Heart left ventricle (tissue), 16 donors: Measurements from ENCODE around the gene TMEM126B. TPM values are rescaled to one million over a fixed set of nuclear protein-coding genes. Genes with fewer than 3 reads are reported as not detected.
"Not testable (repeated sequence)": the region's sequence is repeated elsewhere in the genome, so short reads cannot be mapped to it uniquely, and the experiment has no call there.

Source experiments
- ATAC-seq, 4 donors: fragments of 200-7000 bp; cut with Tn5 transposase; one replicate each; pipeline ENCODE4 v1.9.1; 2020 to 2022; ENCODE audit warnings: moderate library complexity in 4 of 4, mild to moderate bottlenecking in 3 of 4, moderate number of reproducible peaks in 1 of 4
- DNase-seq, 5 donors: peaks; one replicate each; pipeline ENCODE4 v3.0.0-alpha.2; 2020
- H3K27ac ChIP-seq, 12 donors: fragments of 200-600 bp; sonication (generic) in 4 of 12; one replicate each; pipeline versions ENCODE4 v1.5.0 to v1.8.0; 2016 to 2022; ENCODE audit warnings: mild to moderate bottlenecking in 2 of 12
- H3K27me3 ChIP-seq, 9 donors: fragments of 200-600 bp; sonication (generic) in 2 of 9; one replicate each; pipeline versions ENCODE4 v1.5.1 to v1.8.0; 2016 to 2022; ENCODE audit warnings: mild to moderate bottlenecking in 3 of 9
- H3K36me3 ChIP-seq, 9 donors: fragments of 200-600 bp; sonication (generic) in 2 of 9; one replicate each; pipeline versions ENCODE4 v1.5.0 to v1.8.0; 2018 to 2022; ENCODE audit warnings: mild to moderate bottlenecking in 2 of 9
- H3K4me1 ChIP-seq, 12 donors: fragments of 200-600 bp; sonication (generic) in 4 of 12; one replicate each; pipeline versions ENCODE4 v1.5.0 to v1.8.0; 2016 to 2022; ENCODE audit warnings: mild to moderate bottlenecking in 3 of 12
- H3K4me3 ChIP-seq, 12 donors: fragments of 200-600 bp; sonication (generic) in 4 of 12; one replicate each; pipeline versions ENCODE4 v1.5.0 to v1.8.0; 2017 to 2022; ENCODE audit warnings: mild to moderate bottlenecking in 9 of 12, moderate library complexity in 4 of 12
- H3K9me3 ChIP-seq, 12 donors: fragments of 200-600 bp; sonication (generic) in 4 of 12; one replicate each; pipeline versions ENCODE4 v1.5.0 to v1.8.0; 2016 to 2022; ENCODE audit warnings: mild to moderate bottlenecking in 1 of 12
- POLR2A ChIP-seq, 2 donors: fragments of 450-650 bp; IDR thresholded peaks; one replicate each; pipeline ENCODE4 v1.6.1; 2017; ENCODE audit warnings: antibody characterized with exemption in 2 of 2, mild to moderate bottlenecking in 2 of 2, moderate library complexity in 2 of 2
- WGBS, 4 donors: extraction: QIAGEN DNeasy Blood & Tissue Kit in 2 of 4; methylation state at CpG; one replicate each; pipeline versions ENCODE4 v1.1.5 to v1.1.7; 2013 to 2018; 5-methylcytosine and 5-hydroxymethylcytosine counted together
- intact Hi-C, 10 donors: fragments of 100-400 bp; cut with DNase I; formaldehyde crosslinking; loops; one replicate each; pipeline versions ENCODE4 v1.11.1 to v1.14.2; 2022
- polyA plus RNA-seq, 2 donors: library from polyadenylated mRNA; stranded (reverse); fragments of 200-250 nt; gene quantifications; one replicate each; pipeline ENCODE4 v1.2.3, GENCODE V29; 2013
- total RNA-seq, 9 donors: library from RNA; depleted of rRNA in 2 of 9; stranded (reverse); fragments of >200 nt in 2 of 9; fragmentation: NEBNext Ultra II Directional in 3 of 9; extraction: Animal tissue kit (Norgen Biotek cat#: 25700) in 3 of 9; gene quantifications; one replicate each; pipeline versions ENCODE4 v1.1.0 to v1.2.4, GENCODE V29; 2016 to 2023
- TF ChIP-seq, protein P1 (sequence below), 12 donors: fragments of 200-600 bp; sonication (generic) in 4 of 12; IDR thresholded peaks; one replicate each; pipeline versions ENCODE4 v1.5.0 to v1.8.0; 2018 to 2022; ENCODE audit warnings: antibody characterized with exemption in 12 of 12, mild to moderate bottlenecking in 5 of 12
- donor health status: ischemic (EF 13 %, LVEDD 7.1; RV severe dilation, severe dysfunction).
- donor health status: healthy with polysubstance abuse.
- donor health status: DM: no; HTN: yes; CAD: no.
- donor health status: DM: no; HTN: no; CAD: no.
- donor health status: ischemic (EF 25% LVEDD 6.9; RV normal size, moderate dysfunction).
- donor health status: ischemic (EF 25% LVEDD 5.7; RV mildly dilated, moderate dysfunction).
- donor health status: healthy.
- donor health status: DM: yes; HTN: yes; CAD: no.
- donor health status: ischemic (EF 35%, LVEDD 5.7; RV mildly dilated, moderate dysfunction).
- donor health status: nonischemic (EF 11% LVEDD 7.7; RV severe dilation, severe dysfunction).
- donor health status: DM: yes; HTN: yes; CAD: no.
- donor health status: PGD.
- donor health status: ischemic (EF 29% LVEDD 5.4; RV normal size, mild dysfunction).
- donor health status: nonischemic (EF 23%, LVEDD 6.1; RV moderate dilation, normal function).

Gene TMEM126B
- total and polyA plus RNA-seq, 11 donors, result 42.7 to 129 (median 52.4) TPM

DNA sequence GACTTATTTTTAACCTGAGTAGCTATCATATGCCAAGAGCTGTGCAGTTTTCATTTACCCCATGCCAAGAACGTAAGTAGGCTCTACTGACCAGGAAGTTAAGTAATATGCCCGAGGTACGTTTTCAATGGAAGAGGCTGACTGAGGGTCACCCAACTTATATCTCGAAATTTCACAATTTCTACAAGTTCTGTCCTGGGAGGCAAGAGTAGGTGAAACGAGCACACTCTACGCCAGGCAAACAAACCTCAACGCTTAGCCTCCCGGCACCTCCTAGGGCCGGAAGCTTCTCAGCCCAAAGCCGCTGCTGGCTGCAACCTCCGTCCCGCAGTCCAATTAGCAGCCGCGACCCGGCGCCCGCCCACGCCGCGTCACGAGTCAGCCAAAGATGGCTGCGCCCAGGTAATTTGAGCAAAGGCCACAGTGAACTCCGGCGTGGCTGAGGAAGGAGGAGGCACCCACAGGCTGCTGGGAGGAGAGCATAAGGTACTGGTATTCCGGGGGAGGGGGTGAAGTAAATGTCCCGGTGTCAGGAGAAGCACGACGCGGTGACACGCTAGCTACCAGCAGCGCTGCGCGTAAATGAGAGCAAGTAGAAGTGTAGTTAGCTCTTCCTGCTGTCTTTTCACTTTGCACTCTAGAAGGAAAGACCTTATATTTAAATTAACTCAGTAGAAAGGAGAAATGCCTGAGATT lies 19.4 kb downstream of the TMEM126B start, which contains the start of gene TMEM126A:
TMEM126A (plus strand) TSS at position 364 of the 696 bp plus-strand sequence. CDS start 2,289 bp downstream, outside the sequence.
- H3K4me3 ChIP-seq, result peak within 1 kb of the TSS; percentile 54 to 90 (median 71)
- WGBS, 4 donors, result 0% methylated on average over 26 to 33 of the region's 33 CpGs
- peak; percentile 14 to 67 for TF ChIP-seq POLR2A (IDR thresholded peaks at IDR 0.05)
- TF ChIP-seq, protein P1, sequence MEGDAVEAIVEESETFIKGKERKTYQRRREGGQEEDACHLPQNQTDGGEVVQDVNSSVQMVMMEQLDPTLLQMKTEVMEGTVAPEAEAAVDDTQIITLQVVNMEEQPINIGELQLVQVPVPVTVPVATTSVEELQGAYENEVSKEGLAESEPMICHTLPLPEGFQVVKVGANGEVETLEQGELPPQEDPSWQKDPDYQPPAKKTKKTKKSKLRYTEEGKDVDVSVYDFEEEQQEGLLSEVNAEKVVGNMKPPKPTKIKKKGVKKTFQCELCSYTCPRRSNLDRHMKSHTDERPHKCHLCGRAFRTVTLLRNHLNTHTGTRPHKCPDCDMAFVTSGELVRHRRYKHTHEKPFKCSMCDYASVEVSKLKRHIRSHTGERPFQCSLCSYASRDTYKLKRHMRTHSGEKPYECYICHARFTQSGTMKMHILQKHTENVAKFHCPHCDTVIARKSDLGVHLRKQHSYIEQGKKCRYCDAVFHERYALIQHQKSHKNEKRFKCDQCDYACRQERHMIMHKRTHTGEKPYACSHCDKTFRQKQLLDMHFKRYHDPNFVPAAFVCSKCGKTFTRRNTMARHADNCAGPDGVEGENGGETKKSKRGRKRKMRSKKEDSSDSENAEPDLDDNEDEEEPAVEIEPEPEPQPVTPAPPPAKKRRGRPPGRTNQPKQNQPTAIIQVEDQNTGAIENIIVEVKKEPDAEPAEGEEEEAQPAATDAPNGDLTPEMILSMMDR (IDR thresholded peaks at IDR 0.05), result no peak
- peaks cover 0 to 21% (median 5%) of the 10 kb centered on the region in 9 donors for H3K36me3 ChIP-seq
- H3K27me3 ChIP-seq, result no peaks in the 10 kb centered on the region
- intact Hi-C loops, result loop anchor here in 3 of 10 donors (1.0 to 2.0 kb wide), 3 partner anchors 15 to 19 kb away; partner anchors contain the start of gene TMEM126B (in 2 of the 3)
- peak; percentile 97 to 99 (median 98) for ATAC-seq
- peak within 1 kb of the TSS in 11 of 12 donors; percentile 69 to 89 (median 85) for H3K27ac ChIP-seq
- peaks cover 0 to 26% (median 18%) of the 10 kb centered on the region in 12 donors for H3K4me1 ChIP-seq
- peak; percentile 89 to 94 (median 92) for DNase-seq
- no peaks in the 10 kb centered on the region for H3K9me3 ChIP-seq

DNA sequence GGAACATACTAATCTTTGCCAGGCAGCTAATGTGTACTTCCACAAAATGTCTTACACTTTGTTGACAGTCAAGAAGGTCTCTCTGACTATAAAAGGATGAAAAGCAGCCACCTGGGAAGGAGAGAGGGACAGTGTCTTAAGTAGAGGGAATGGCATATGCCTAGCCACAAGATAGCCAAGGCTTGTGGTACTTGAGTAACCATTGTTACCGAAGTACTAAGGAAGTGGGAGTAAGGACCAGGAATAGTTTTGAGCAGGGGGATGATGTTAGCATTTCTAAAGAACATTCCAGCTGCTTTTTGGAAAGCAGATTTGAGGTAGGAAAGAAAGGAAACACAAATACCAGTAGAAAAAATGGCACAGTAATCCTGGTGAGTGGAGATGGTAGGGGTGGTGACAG lies 22.7 kb downstream of the TMEM126B start:
- TF ChIP-seq POLR2A (IDR thresholded peaks at IDR 0.05), result no peak
- TF ChIP-seq, protein P1 (IDR thresholded peaks at IDR 0.05), result no peak
- Histone ChIP-seq H3K36me3 (peaks cover 0 to 54% (median 32%) of the 10 kb centered on the region in 9 donors), H3K4me3 (no peak overlapping the region), H3K27me3 (no peaks in the 10 kb centered on the region), H3K27ac (no peak overlapping the region), H3K4me1 (peaks cover 0 to 31% (median 21%) of the 10 kb centered on the region in 12 donors), H3K9me3 (no peaks in the 10 kb centered on the region)
- DNase-seq (no peak), ATAC-seq (no peak)
- 63 to 79% (median 70%) methylated on average over 1 of the region's 1 CpG for WGBS, 4 donors
- intact Hi-C loops, result no loop called here

DNA sequence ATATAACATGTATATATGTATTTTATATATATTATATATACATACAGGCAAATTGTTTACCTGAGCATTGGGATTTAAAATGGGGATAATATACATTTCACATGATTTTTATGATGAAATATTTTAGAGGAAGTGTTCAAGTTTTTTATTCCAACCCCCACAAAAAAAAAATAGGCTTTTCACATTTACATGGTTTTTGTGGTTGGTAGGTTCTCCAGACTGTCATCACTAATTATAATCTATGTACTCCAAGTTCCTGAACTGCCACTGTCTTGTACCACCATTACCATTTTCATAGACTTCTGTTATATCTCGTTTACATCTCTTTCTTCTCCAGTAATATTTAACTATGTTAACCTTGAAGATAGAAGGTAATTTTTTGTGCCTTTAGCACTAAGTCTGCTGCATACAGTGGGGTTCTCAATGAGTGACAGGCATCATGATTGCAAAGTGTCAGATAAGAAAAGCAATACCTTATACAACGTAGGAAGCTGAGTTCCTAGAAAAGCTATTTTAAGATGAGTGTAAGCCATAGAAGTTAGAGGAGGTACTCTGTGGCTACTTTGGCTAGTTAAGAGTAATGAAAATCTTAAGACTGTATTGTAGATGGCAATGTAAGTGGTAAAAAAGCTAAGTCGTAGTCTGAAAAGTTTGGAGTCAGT lies 24.5 kb downstream of the TMEM126B start:
- TF ChIP-seq, protein P1 (IDR thresholded peaks at IDR 0.05), result no peak
- TF ChIP-seq POLR2A (IDR thresholded peaks at IDR 0.05), result no peak
- 56 to 63% (median 59%) methylated on average over 3 of the region's 3 CpGs for WGBS, 4 donors
- DNase-seq, result no peak
- H3K36me3 ChIP-seq, result peaks cover 0 to 72% (median 50%) of the 10 kb centered on the region in 9 donors
- H3K27ac ChIP-seq, result no peak overlapping the region
- H3K4me3 ChIP-seq, result no peak overlapping the region
- ATAC-seq, result no peak
- H3K27me3 ChIP-seq, result no peaks in the 10 kb centered on the region
- H3K4me1 ChIP-seq, result peaks cover 0 to 29% (median 16%) of the 10 kb centered on the region in 12 donors
- no peaks in the 10 kb centered on the region for H3K9me3 ChIP-seq
- intact Hi-C loops, result no loop called here

DNA sequence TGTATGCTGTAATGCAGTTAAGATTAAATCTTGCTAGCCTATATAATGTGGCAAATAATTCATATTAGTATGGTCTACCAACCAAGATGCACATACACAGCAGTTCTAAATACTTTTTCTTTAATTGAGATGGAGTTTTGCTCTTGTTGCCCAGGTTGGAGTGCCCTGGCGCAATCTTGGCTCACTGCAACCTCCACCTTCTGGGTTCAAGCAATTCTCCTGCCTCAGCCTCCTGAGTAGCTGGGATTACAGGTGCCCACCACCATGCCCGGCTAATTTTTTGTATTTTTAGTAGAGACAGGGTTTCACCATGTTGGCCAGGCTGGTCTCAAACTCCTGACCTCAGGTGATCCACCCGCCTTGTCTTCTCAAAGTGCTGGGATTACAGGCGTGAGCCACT lies 25.9 kb downstream of the TMEM126B start:
- WGBS, 4 donors, result 95 to 99% (median 99%) methylated on average over 3 to 4 of the region's 4 CpGs
- DNase-seq, intact Hi-C loops, H3K27ac ChIP-seq, H3K9me3 ChIP-seq, H3K4me3 ChIP-seq, ATAC-seq, H3K27me3 ChIP-seq: not testable (repeated sequence)
- Histone ChIP-seq H3K36me3 (peaks cover 0 to 86% (median 63%) of the 10 kb centered on the region in 9 donors), H3K4me1 (peaks cover 0 to 31% (median 21%) of the 10 kb centered on the region in 12 donors)
